H1 (cell line): ENCODE measurements around the gene SMIM13. TPM values are rescaled to one million over a fixed set of nuclear protein-coding genes. Genes with fewer than 3 reads are reported as not detected.
A peak's percentile ranks its signal among the peaks of the same experiment; 100 is the strongest.

Experiments
- CTCF ChIA-PET: fragments of 300-600 bp; sonication (Branson Sonifier 250); formaldehyde crosslinking; loops from one replicate; lab custom pipeline; 2021; ENCODE audit not compliant: partially characterized antibody; lab: Charles Lee
- POLR2A ChIA-PET: fragments of 300-600 bp; sonication (Branson Sonifier 250); formaldehyde crosslinking; loops from one replicate; lab custom pipeline; 2021; ENCODE audit warnings: inconsistent platforms; ENCODE audit not compliant: partially characterized antibody; lab: Charles Lee
- DNase-seq, 2 experiments: peaks; one replicate each; pipeline versions ENCODE4 v3.0.0 to v3.0.0-alpha.2; 2010 to 2022; ENCODE audit warnings: low spot score in 2 of 2, low read depth in 1 of 2, mixed read lengths in 1 of 2
- FAIRE-seq: peaks from 2 replicates; lab custom pipeline; 2011; peaks lifted over from hg19 to GRCh38; lab: Jason Lieb, UNC
- H2AFZ ChIP-seq: 2 replicates; pipeline ENCODE4 v1.8.1; 2012; ENCODE audit warnings: low read length, inconsistent platforms
- H2AK5ac ChIP-seq: 2 replicates; pipeline ENCODE4 v1.6.1; 2013; ENCODE audit warnings: low read depth, low read length
- H2BK120ac ChIP-seq: replicated peaks from 2 replicates; pipeline ENCODE3; 2013; ENCODE audit warnings: low read depth, low read length, inconsistent platforms
- H2BK12ac ChIP-seq: 2 replicates; pipeline ENCODE4 v1.6.1; 2013; ENCODE audit warnings: low read depth, low read length
- H2BK15ac ChIP-seq: 2 replicates; pipeline ENCODE4 v1.6.1; 2013; ENCODE audit warnings: low read length
- H2BK20ac ChIP-seq: 2 replicates; pipeline ENCODE4 v1.6.1; 2013; ENCODE audit warnings: low read length
- H2BK5ac ChIP-seq: 2 replicates; pipeline ENCODE4 v1.6.1; 2013; ENCODE audit warnings: low read depth, low read length
- H3K14ac ChIP-seq: 2 replicates; pipeline ENCODE4 v1.6.1; 2013; ENCODE audit warnings: inconsistent platforms; ENCODE audit not compliant: insufficient read length
- H3K18ac ChIP-seq: 2 replicates; pipeline ENCODE4 v1.6.1; 2013; ENCODE audit warnings: low read length; ENCODE audit errors: extremely low read depth
- H3K23ac ChIP-seq: 2 replicates; pipeline ENCODE4 v1.6.1; 2013; ENCODE audit warnings: inconsistent platforms; ENCODE audit not compliant: insufficient read length
- H3K23me2 ChIP-seq: 2 replicates; pipeline ENCODE4 v1.6.1; 2013; ENCODE audit warnings: low read depth, low read length
- H3K27ac ChIP-seq: 2 replicates; pipeline ENCODE4 v1.6.1; 2011; ENCODE audit warnings: low read depth, low read length, inconsistent platforms
- H3K27me3 ChIP-seq, 4 experiments: replicated peaks in 1 of 4; 1 replicate in 1 of 4; 2 replicates in 3 of 4; pipeline versions ENCODE4 v1.6.1 to v1.8.1; 2011 to 2013; ENCODE audit warnings: low read length in 3 of 4, mild to moderate bottlenecking in 3 of 4, inconsistent platforms in 2 of 4, mixed read lengths in 2 of 4, moderate library complexity in 1 of 4; ENCODE audit not compliant: control insufficient read depth in 3 of 4, insufficient read depth in 3 of 4; ENCODE audit errors: extremely low read depth in 1 of 4
- H3K36me3 ChIP-seq, 4 experiments: 2 replicates each; pipeline versions ENCODE4 v1.6.1 to v1.8.1; 2011 to 2013; ENCODE audit warnings: mild to moderate bottlenecking in 4 of 4, low read length in 3 of 4, moderate library complexity in 2 of 4, control low read depth in 1 of 4, inconsistent platforms in 1 of 4; ENCODE audit not compliant: insufficient read depth in 4 of 4, control insufficient read depth in 2 of 4
- H3K4ac ChIP-seq: replicated peaks from 2 replicates; pipeline ENCODE3; 2013; ENCODE audit warnings: low read length, low read depth, mixed read lengths, inconsistent platforms; ENCODE audit not compliant: insufficient read length
- H3K4me1 ChIP-seq, 4 experiments: replicated peaks in 1 of 4; 1 replicate in 1 of 4; 2 replicates in 3 of 4; pipeline versions ENCODE4 v1.6.1 to v1.8.1; 2011 to 2013; ENCODE audit warnings: low read length in 3 of 4, inconsistent platforms in 2 of 4, mixed read lengths in 1 of 4; ENCODE audit not compliant: insufficient read depth in 4 of 4, control insufficient read depth in 3 of 4
- H3K4me2 ChIP-seq, 2 experiments: 2 replicates each; pipeline versions ENCODE4 v1.6.1 to v1.8.1; 2011 to 2013; ENCODE audit warnings: low read depth in 2 of 2, low read length in 2 of 2, control low read depth in 1 of 2, inconsistent platforms in 1 of 2, mild to moderate bottlenecking in 1 of 2; ENCODE audit not compliant: insufficient read depth in 1 of 2
- H3K4me3 ChIP-seq, 4 experiments: fragments of 200-600, 300-600 bp in 1 of 4; sonication (generic), shearing (Covaris generic), sonication (Bioruptor Twin) in 1 of 4; 2 replicates each; pipeline versions ENCODE4 v1.5.1 to v1.8.1; 2011 to 2016; ENCODE audit warnings: low read length in 4 of 4, low read depth in 3 of 4, control low read depth in 2 of 4, inconsistent platforms in 2 of 4, mild to moderate bottlenecking in 2 of 4, mixed read lengths in 1 of 4, moderate library complexity in 1 of 4; ENCODE audit not compliant: insufficient read depth in 2 of 4; ENCODE audit errors: extremely low read depth in 1 of 4
- H3K56ac ChIP-seq: replicated peaks from 2 replicates; pipeline ENCODE3; 2013; ENCODE audit warnings: low read depth, mild to moderate bottlenecking, mixed read lengths, low read length, inconsistent platforms; ENCODE audit not compliant: insufficient read length
- H3K79me1 ChIP-seq: 2 replicates; pipeline ENCODE4 v1.6.1; 2013; ENCODE audit warnings: low read depth, low read length, control low read depth
- H3K79me2 ChIP-seq, 2 experiments: 2 replicates each; pipeline versions ENCODE4 v1.6.1 to v1.8.1; 2012 to 2013; ENCODE audit warnings: low read length in 2 of 2, mild to moderate bottlenecking in 2 of 2, inconsistent platforms in 1 of 2; ENCODE audit not compliant: insufficient read depth in 2 of 2, control insufficient read depth in 1 of 2
- H3K9ac ChIP-seq, 4 experiments: replicated peaks in 1 of 4; 1 replicate in 1 of 4; 2 replicates in 3 of 4; pipeline versions ENCODE4 v1.6.1 to v1.8.1; 2011 to 2013; ENCODE audit warnings: low read depth in 3 of 4, low read length in 3 of 4, control low read depth in 2 of 4, mild to moderate bottlenecking in 2 of 4, moderate library complexity in 2 of 4, inconsistent platforms in 1 of 4; ENCODE audit errors: extremely low read depth in 1 of 4
- H3K9me3 ChIP-seq, 2 experiments: 2 replicates each; pipeline versions ENCODE4 v1.6.1 to v1.8.1; 2012 to 2013; ENCODE audit warnings: mild to moderate bottlenecking in 2 of 2, moderate library complexity in 2 of 2, control low read depth in 1 of 2, inconsistent platforms in 1 of 2, low read depth in 1 of 2, low read length in 1 of 2, mixed read lengths in 1 of 2; ENCODE audit not compliant: insufficient read depth in 2 of 2
- H4K20me1 ChIP-seq, 2 experiments: replicated peaks in 1 of 2; 2 replicates each; pipeline versions ENCODE3 to v1.8.1; 2011 to 2013; ENCODE audit warnings: inconsistent platforms in 2 of 2, low read length in 2 of 2, mild to moderate bottlenecking in 1 of 2; ENCODE audit not compliant: insufficient read depth in 2 of 2, control insufficient read depth in 1 of 2
- H4K5ac ChIP-seq: 2 replicates; pipeline ENCODE4 v1.6.1; 2013; ENCODE audit warnings: low read length, low read depth, mixed read lengths, inconsistent platforms; ENCODE audit not compliant: insufficient read length
- H4K8ac ChIP-seq: 2 replicates; pipeline ENCODE4 v1.8.0; 2013; ENCODE audit warnings: mild to moderate bottlenecking, moderate library complexity, low read length, inconsistent platforms; ENCODE audit not compliant: insufficient read depth; ENCODE audit errors: extremely low read depth
- H4K91ac ChIP-seq: replicated peaks from 2 replicates; pipeline ENCODE3; 2013; ENCODE audit warnings: low read length, mixed read lengths, inconsistent platforms; ENCODE audit not compliant: insufficient read length
- ATF2 ChIP-seq: IDR thresholded peaks from 2 replicates; pipeline ENCODE4 v1.6.1; 2012; ENCODE audit warnings: low read length, inconsistent platforms
- RNF2 ChIP-seq: fragments of 200-900, 300-1000 bp; sonication (generic); IDR thresholded peaks from 2 replicates; pipeline ENCODE4 v1.7.1; 2016; ENCODE audit warnings: borderline replicate concordance, low read depth, mild to moderate bottlenecking, antibody characterized with exemption, low read length; ENCODE audit not compliant: poor library complexity, severe bottlenecking; ENCODE audit errors: missing control alignments
- SP1 ChIP-seq: IDR thresholded peaks from 2 replicates; pipeline ENCODE4 v1.6.1; 2011; ENCODE audit warnings: low read depth, low read length
- TAF7 ChIP-seq: optimal IDR thresholded peaks from 2 replicates; pipeline ENCODE3; 2011; ENCODE audit warnings: low read depth, mild to moderate bottlenecking, inconsistent platforms, low read length, moderate library complexity, borderline replicate concordance
- TEAD4 ChIP-seq: IDR thresholded peaks from 2 replicates; pipeline ENCODE4 v1.6.1; 2012; ENCODE audit warnings: low read depth, low read length, inconsistent platforms, mixed read lengths
- WGBS, 2 experiments: shearing (Covaris generic) in 1 of 2; methylation state at CpG; one replicate each; pipeline versions ENCODE4 v1.1.6 to v1.1.7; 2013 to 2015; ENCODE audit warnings: low lambda C conversion rate in 2 of 2, mixed read lengths in 2 of 2, inconsistent platforms in 1 of 2, low coverage in 1 of 2, missing lambda C conversion rate in 1 of 2; ENCODE audit not compliant: insufficient replicate concordance in 2 of 2, insufficient coverage in 1 of 2, insufficient read length in 1 of 2; ENCODE audit errors: extremely low coverage in 1 of 2, missing lambda C conversion rate in 1 of 2; 5-methylcytosine and 5-hydroxymethylcytosine counted together
- polyA plus RNA-seq, 7 experiments: library from polyadenylated mRNA; depleted of rRNA in 3 of 7; stranded (reverse) in 5 of 7; unstranded in 2 of 7; fragments of >200 nt in 5 of 7; fragments of 200-250 nt in 2 of 7; gene quantifications; 1 replicate in 5 of 7; 2 replicates in 1 of 7; 4 replicates in 1 of 7; pipeline versions ENCODE4 v1.2.1 to v1.2.3, GENCODE V29; 2011 to 2013; ENCODE audit warnings: missing spikeins in 2 of 7, mixed read lengths in 2 of 7
- total RNA-seq: library from RNA; stranded (reverse); fragmentation: NEBNext Ultra II Directional; extraction: Animal tissue kit (Norgen Biotek cat#: 25700); gene quantifications from 2 replicates; pipeline ENCODE4 v1.2.1, GENCODE V29; 2021

SMIM13 gene
- total and polyA plus RNA-seq, 2 of the 8 experiments (the other 6 are each of a cell fraction or from before 2014, with no cell fraction given): 1.7 to 10.6 TPM

- 78% methylated on average over 2 of the region's 2 CpGs; no CpG with 5 or more reads in 1 of the 2 experiments for WGBS, 2 experiments
- H3K18ac ChIP-seq: no peak overlapping the region
These were observed 26.3 kb upstream of the SMIM13 start for GRCh38 chr6:11067348-11067747.

More at GRCh38 chr6:11067348-11067747, 26.3 kb upstream of the SMIM13 start:
- Histone ChIP-seq H3K4me2 (no peak overlapping the region), H3K36me3 (no peaks in the 10 kb centered on the region), H4K20me1 (no peaks in the 10 kb centered on the region), H3K79me1 (no peaks in the 10 kb centered on the region), H3K27ac (no peak overlapping the region), H2AK5ac (no peak overlapping the region), H2BK20ac (no peak overlapping the region), H4K8ac (no peak overlapping the region), H2BK15ac (no peak overlapping the region), H3K56ac (no peak overlapping the region), H3K4me1 (no peaks in the 10 kb centered on the region), H3K4ac (no peak overlapping the region), H3K14ac (no peak overlapping the region), H3K9me3 (no peaks in the 10 kb centered on the region), H2BK5ac (no peak overlapping the region), H2AFZ (peak overlapping the region; percentile 80), H3K23me2 (no peaks in the 10 kb centered on the region), H4K5ac (no peak overlapping the region), H4K91ac (no peak overlapping the region), H3K4me3 (no peak overlapping the region), H3K9ac (no peak overlapping the region), H2BK12ac (no peak overlapping the region), H2BK120ac (no peak overlapping the region), H3K27me3 (no peaks in the 10 kb centered on the region), H3K79me2 (no peaks in the 10 kb centered on the region), H3K23ac (no peak overlapping the region)
- TF ChIP-seq TAF7 (no peak), TEAD4 (no peak), SP1 (no peak), ATF2 (no peak), RNF2 (no peak)
- no peak for FAIRE-seq
- no peak for DNase-seq
- ChIA-PET POLR2A (interaction anchor here (0.7 kb wide), 1 partner anchor 116 kb away, joined by 3 read pairs; no protein-coding TSS in a partner anchor), CTCF (interaction anchor here (0.6 to 5.0 kb wide), 17 partner anchors 8 to 431 kb away, joined by 3 to 34 read pairs (median 4); no protein-coding TSS in a partner anchor)
